ENCODE results near the gene CRISPLD2. TPM values are rescaled to one million over a fixed set of nuclear protein-coding genes. Genes with fewer than 3 reads are reported as not detected.

Gene CRISPLD2
- total RNA-seq, 1 donor from 2014 or later = not detected

DNA sequence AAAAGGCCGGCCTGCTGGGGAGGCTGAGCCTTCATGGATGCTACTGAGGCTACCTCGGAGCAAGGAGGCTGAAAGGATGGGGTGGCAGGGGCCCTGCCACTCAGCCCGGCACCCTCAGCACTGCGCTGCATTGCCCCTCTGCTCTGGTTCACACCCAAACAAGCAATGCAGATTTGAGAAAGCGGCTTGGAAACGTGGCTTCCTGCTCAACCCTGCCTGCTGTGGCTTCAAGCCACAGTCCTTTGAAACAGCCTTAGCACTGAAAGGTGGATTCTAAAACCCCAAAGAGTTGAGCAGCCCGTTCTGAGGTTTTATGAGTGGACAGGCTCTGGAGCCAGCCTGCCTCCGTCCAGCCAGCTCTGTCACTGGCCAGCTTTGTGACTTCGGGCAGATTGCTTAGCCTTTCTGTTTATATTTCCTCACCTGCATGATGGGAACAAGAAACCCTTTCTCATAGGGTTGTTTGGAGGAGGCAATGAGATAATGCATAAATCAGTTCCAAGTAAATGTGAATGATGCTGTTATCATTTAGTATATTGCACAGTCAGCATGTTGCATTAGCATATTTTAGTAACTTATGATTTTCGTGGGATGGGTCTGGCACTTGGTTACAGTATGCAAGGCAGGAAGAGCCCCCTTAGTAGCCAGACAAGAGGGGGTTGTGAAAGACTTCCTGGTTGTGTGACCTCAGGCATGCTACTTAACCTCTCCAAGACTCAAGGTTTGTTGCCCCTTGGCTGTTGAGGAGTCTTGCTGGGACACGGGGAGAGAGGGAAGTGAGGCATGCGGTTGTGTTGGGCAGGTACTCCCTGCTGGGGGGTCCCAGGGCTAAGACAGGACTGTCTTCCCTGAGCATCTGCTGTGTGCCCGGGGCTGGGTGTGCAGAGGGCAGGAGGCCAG is 23.6 kb downstream of the CRISPLD2 start:
- intact Hi-C loops (cut with micrococcal nuclease) = no loop called here
- TF ChIP-seq, protein P1, sequence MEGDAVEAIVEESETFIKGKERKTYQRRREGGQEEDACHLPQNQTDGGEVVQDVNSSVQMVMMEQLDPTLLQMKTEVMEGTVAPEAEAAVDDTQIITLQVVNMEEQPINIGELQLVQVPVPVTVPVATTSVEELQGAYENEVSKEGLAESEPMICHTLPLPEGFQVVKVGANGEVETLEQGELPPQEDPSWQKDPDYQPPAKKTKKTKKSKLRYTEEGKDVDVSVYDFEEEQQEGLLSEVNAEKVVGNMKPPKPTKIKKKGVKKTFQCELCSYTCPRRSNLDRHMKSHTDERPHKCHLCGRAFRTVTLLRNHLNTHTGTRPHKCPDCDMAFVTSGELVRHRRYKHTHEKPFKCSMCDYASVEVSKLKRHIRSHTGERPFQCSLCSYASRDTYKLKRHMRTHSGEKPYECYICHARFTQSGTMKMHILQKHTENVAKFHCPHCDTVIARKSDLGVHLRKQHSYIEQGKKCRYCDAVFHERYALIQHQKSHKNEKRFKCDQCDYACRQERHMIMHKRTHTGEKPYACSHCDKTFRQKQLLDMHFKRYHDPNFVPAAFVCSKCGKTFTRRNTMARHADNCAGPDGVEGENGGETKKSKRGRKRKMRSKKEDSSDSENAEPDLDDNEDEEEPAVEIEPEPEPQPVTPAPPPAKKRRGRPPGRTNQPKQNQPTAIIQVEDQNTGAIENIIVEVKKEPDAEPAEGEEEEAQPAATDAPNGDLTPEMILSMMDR (IDR thresholded peaks at IDR 0.05) = no peak
- H3K36me3 Mint-ChIP-seq (ENCODE audit: low read depth) = no peaks in the 10 kb centered on the region
- H3K9me3 Mint-ChIP-seq = no peaks in the 10 kb centered on the region
- POLR2A ChIA-PET = no interaction called here
- H3K4me1 Mint-ChIP-seq = no peaks in the 10 kb centered on the region
- CTCF ChIA-PET = no interaction called here
- ATAC-seq (ENCODE audit: low read depth) (no peak), DNase-seq (no peak)
- H3K4me3 Mint-ChIP-seq = no peak overlapping the region
- no peak overlapping the region for H3K27ac Mint-ChIP-seq
- H3K27me3 Mint-ChIP-seq = peaks cover 38% of the 10 kb centered on the region

GRCh38 chr16:84844049-84844350 is 24.2 kb downstream of the CRISPLD2 start:
- no peak overlapping the region for H3K4me3 Mint-ChIP-seq
- DNase-seq = no peak
- CTCF ChIA-PET = no interaction called here
- H3K27ac Mint-ChIP-seq = no peak overlapping the region
- POLR2A ChIA-PET = no interaction called here
- no peaks in the 10 kb centered on the region for H3K4me1 Mint-ChIP-seq
- intact Hi-C loops (cut with micrococcal nuclease) = no loop called here
- no peaks in the 10 kb centered on the region for H3K9me3 Mint-ChIP-seq
- no peaks in the 10 kb centered on the region for H3K36me3 Mint-ChIP-seq (ENCODE audit: low read depth)
- ATAC-seq (ENCODE audit: low read depth) = no peak
- peaks cover 38% of the 10 kb centered on the region for H3K27me3 Mint-ChIP-seq
- TF ChIP-seq, protein P1 (IDR thresholded peaks at IDR 0.05) = no peak

DNA sequence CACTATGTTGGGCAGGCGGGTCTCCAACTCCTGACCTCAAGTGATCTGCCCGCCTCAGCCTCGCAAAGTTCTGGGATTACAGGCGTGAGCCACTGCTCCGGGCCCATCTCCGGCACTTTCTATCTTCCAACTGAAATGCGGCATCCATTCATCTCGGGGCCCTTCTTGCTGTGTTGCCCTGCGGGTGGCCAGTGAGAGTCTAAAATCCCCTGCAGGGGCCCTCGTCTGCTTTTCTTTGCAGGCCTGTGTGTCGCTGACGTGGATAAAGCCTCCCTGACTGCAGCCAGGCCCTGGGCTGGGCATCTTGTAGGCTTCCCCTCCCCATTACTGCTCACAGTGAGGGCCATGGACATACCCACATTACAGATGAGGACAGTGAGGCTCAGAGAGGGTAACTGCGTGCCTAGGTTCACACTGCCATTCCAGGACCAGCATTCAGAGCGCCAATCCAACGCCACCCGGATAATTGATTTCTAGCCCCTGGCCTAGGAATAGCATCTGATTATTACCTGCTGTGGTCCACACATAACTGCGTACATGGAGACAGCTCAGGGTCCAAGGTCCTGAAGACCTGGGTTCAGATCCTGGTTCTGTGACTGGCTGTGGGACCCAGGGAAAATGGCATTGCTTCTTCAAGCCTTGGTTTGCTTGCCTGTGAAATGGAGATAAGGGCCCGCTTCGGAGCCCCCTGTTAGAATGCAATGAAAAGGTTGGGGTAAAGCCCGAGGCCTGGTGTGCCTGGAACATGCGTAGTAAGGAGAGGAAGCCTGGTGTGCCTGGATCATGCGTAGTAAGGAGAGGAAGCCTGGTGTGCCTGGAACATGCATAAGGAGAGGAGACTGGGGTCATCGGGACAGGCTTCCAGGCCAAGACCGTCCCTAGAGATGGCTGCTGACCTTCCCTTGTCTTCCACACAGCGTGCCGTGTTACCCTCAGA is 25.0 kb downstream of the CRISPLD2 start:
- ATAC-seq (ENCODE audit: low read depth) = no peak
- DNase-seq = no peak
- ChIA-PET CTCF (no interaction called here), POLR2A (no interaction called here)
- H3K27me3 Mint-ChIP-seq = peaks cover 36% of the 10 kb centered on the region
- no peaks in the 10 kb centered on the region for H3K9me3 Mint-ChIP-seq
- H3K4me1 Mint-ChIP-seq = no peaks in the 10 kb centered on the region
- H3K36me3 Mint-ChIP-seq (ENCODE audit: low read depth) = no peaks in the 10 kb centered on the region
- H3K4me3 Mint-ChIP-seq = no peak overlapping the region
- intact Hi-C loops (cut with micrococcal nuclease) = no loop called here
- TF ChIP-seq, protein P1 (IDR thresholded peaks at IDR 0.05) = no peak
- no peak overlapping the region for H3K27ac Mint-ChIP-seq

- DNase-seq (no peak), ATAC-seq (ENCODE audit: low read depth) (no peak)
- H3K27me3 Mint-ChIP-seq = peaks cover 32% of the 10 kb centered on the region
- TF ChIP-seq, protein P1 (IDR thresholded peaks at IDR 0.05) = no peak
- CTCF ChIA-PET = no interaction called here
- H3K4me3 Mint-ChIP-seq = no peak overlapping the region
- POLR2A ChIA-PET = no interaction called here
- peaks cover 1% of the 10 kb centered on the region for H3K9me3 Mint-ChIP-seq
- H3K36me3 Mint-ChIP-seq (ENCODE audit: low read depth) = no peaks in the 10 kb centered on the region
- H3K27ac Mint-ChIP-seq = no peak overlapping the region
- intact Hi-C loops (cut with micrococcal nuclease) = no loop called here
- no peaks in the 10 kb centered on the region for H3K4me1 Mint-ChIP-seq
These were observed 25.8 kb downstream of the CRISPLD2 start for GRCh38 chr16:84845496-84846002.

Measured in activated B cell treated with CpG ODN at 0.5 μM for 24 hours (primary cell).